ENCODE data around the gene COPS7A. TPM values are rescaled to one million over a fixed set of nuclear protein-coding genes. Genes with fewer than 3 reads are reported as not detected.
"Not testable (repeated sequence)": the region's sequence is repeated elsewhere in the genome, so short reads cannot be mapped to it uniquely, and the experiment has no call there.

The COPS7A gene
- total RNA-seq, 2 donors from 2014 or later, result 33.3 to 47.6 TPM

GRCh38 chr12:6742834-6743233 is 19.0 kb downstream of the COPS7A start:
- intact Hi-C loops (cut with DNase I), result no loop called here
- Histone ChIP-seq H3K27me3 (no peaks in the 10 kb centered on the region), H3K4me1 (no peaks in the 10 kb centered on the region), H3K9me3 (no peaks in the 10 kb centered on the region), H3K27ac (no peak overlapping the region), H3K9ac (ENCODE audit: low read depth in 2 of 2, low read length in 2 of 2) (no peak overlapping the region), H3K36me3 (no peaks in the 10 kb centered on the region), H3K4me3 (no peak overlapping the region)
- no peak for TF ChIP-seq CTCF (IDR thresholded peaks at IDR 0.05)
- no peak for DNase-seq

- H3K27me3 ChIP-seq; DNase-seq; H3K27ac ChIP-seq; H3K4me3 ChIP-seq; H3K4me1 ChIP-seq; H3K9ac ChIP-seq (ENCODE audit: low read depth in 2 of 2, low read length in 2 of 2); H3K9me3 ChIP-seq; H3K36me3 ChIP-seq; intact Hi-C loops (cut with DNase I): not testable (repeated sequence)
These were observed 19.5 kb downstream of the COPS7A start for GRCh38 chr12:6743300-6743699.

GRCh38 chr12:6745741-6746525 is 22.1 kb downstream of the COPS7A start:
- H3K36me3 ChIP-seq, result peaks cover 23% of the 10 kb centered on the region
- H3K9ac ChIP-seq (ENCODE audit: low read depth in 2 of 2, low read length in 2 of 2), result no peak overlapping the region
- no peaks in the 10 kb centered on the region for H3K27me3 ChIP-seq
- H3K9me3 ChIP-seq, result no peaks in the 10 kb centered on the region
- H3K4me1 ChIP-seq, result no peaks in the 10 kb centered on the region
- intact Hi-C loops (cut with DNase I), result no loop called here
- TF ChIP-seq CTCF (IDR thresholded peaks at IDR 0.05), result no peak
- no peak for DNase-seq
- no peak overlapping the region for H3K4me3 ChIP-seq
- H3K27ac ChIP-seq, result no peak overlapping the region

- intact Hi-C loops (cut with DNase I), result no loop called here
- H3K4me3 ChIP-seq, result no peak overlapping the region
- no peak for DNase-seq
- H3K27me3 ChIP-seq, result no peaks in the 10 kb centered on the region
- peaks cover 23% of the 10 kb centered on the region for H3K36me3 ChIP-seq
- H3K27ac ChIP-seq, result no peak overlapping the region
- H3K9me3 ChIP-seq, result no peaks in the 10 kb centered on the region
- no peak overlapping the region for H3K9ac ChIP-seq (ENCODE audit: low read depth in 2 of 2, low read length in 2 of 2)
- TF ChIP-seq CTCF (IDR thresholded peaks at IDR 0.05), result no peak
- H3K4me1 ChIP-seq, result peaks cover 6% of the 10 kb centered on the region
These were observed 23.4 kb downstream of the COPS7A start for GRCh38 chr12:6747216-6747615.

GRCh38 chr12:6748761-6749160 is 24.9 kb downstream of the COPS7A start:
- no peak for DNase-seq
- Histone ChIP-seq H3K9ac (ENCODE audit: low read depth in 2 of 2, low read length in 2 of 2) (no peak overlapping the region), H3K4me3 (no peak overlapping the region), H3K4me1 (peaks cover 7% of the 10 kb centered on the region), H3K36me3 (peaks cover 23% of the 10 kb centered on the region), H3K27ac (no peak overlapping the region), H3K27me3 (no peaks in the 10 kb centered on the region), H3K9me3 (no peaks in the 10 kb centered on the region)
- TF ChIP-seq CTCF (IDR thresholded peaks at IDR 0.05), result no peak
- intact Hi-C loops (cut with DNase I), result no loop called here

- no peak for DNase-seq
- Histone ChIP-seq H3K9ac (ENCODE audit: low read depth in 2 of 2, low read length in 2 of 2) (no peak overlapping the region), H3K4me1 (peaks cover 12% of the 10 kb centered on the region), H3K27ac (no peak overlapping the region), H3K9me3 (no peaks in the 10 kb centered on the region), H3K27me3 (no peaks in the 10 kb centered on the region), H3K36me3 (peaks cover 23% of the 10 kb centered on the region), H3K4me3 (no peak overlapping the region)
- intact Hi-C loops (cut with DNase I), result loop anchor here (5.0 kb wide), 1 partner anchor 77 kb away; the partner anchor contains the start of gene P3H3
- no peak for TF ChIP-seq CTCF (IDR thresholded peaks at IDR 0.05)
These were observed 26.7 kb downstream of the COPS7A start for GRCh38 chr12:6750506-6750905.

Data from colonic mucosa (tissue), 4 donors.